Epithelial cell of proximal tubule (primary cell): Measurements from ENCODE around the gene WDR45B. TPM values are rescaled to one million over a fixed set of nuclear protein-coding genes. Genes with fewer than 3 reads are reported as not detected.

Source experiments
- DNase-seq: peaks from one replicate; pipeline ENCODE4 v3.0.0-alpha.2; 2011; ENCODE audit warnings: low read depth
- H3K4me3 ChIP-seq: 2 replicates; pipeline ENCODE4 v1.5.1; 2011; ENCODE audit warnings: low read depth, mild to moderate bottlenecking, low read length
- CTCF ChIP-seq: conservative IDR thresholded peaks from 2 replicates; pipeline ENCODE4 v1.5.1; 2012; ENCODE audit warnings: low read depth, mild to moderate bottlenecking, low read length
- total RNA-seq: library from RNA; depleted of rRNA; stranded (reverse); fragments of >200 nt; gene quantifications from 2 replicates; pipeline ENCODE4 v1.2.3, GENCODE V29; 2015

WDR45B gene
- total RNA-seq, 1 donor from 2014 or later, result 81.3 TPM

- no peak for TF ChIP-seq CTCF
- H3K4me3 ChIP-seq, result no peak overlapping the region
- no peak for DNase-seq
Measured at GRCh38 chr17:82616021-82616711, 32.1 kb downstream of the WDR45B start.

GRCh38 chr17:82615084-82616020 lies 32.9 kb downstream of the WDR45B start:
- TF ChIP-seq CTCF, result peak; percentile 6
- DNase-seq, result no peak
- no peak overlapping the region for H3K4me3 ChIP-seq

- no peak for TF ChIP-seq CTCF
- no peak for DNase-seq
Measured at GRCh38 chr17:82614095-82614631, 34.1 kb downstream of the WDR45B start.

GRCh38 chr17:82613283-82614094 lies 34.8 kb downstream of the WDR45B start:
- no peak overlapping the region for H3K4me3 ChIP-seq
- TF ChIP-seq CTCF, result no peak
- DNase-seq, result no peak

More at GRCh38 chr17:82614095-82614631, 34.1 kb downstream of the WDR45B start:
- H3K4me3 ChIP-seq, result no peak overlapping the region

- no peak overlapping the region for H3K4me3 ChIP-seq
- DNase-seq, result no peak
Measured at GRCh38 chr17:82611140-82612058, 36.8 kb downstream of the WDR45B start.

More at GRCh38 chr17:82611140-82612058, 36.8 kb downstream of the WDR45B start:
- no peak for TF ChIP-seq CTCF
